Nephron progenitor cell (in vitro differentiated cells): ENCODE results near the gene ZBTB20.

Experiments used
- DNase-seq: peaks from one replicate; pipeline ENCODE4 v3.0.0; 2021
- H3K27ac Mint-ChIP-seq: 2 replicates; pipeline ENCODE4 v1.8.0; 2021; ENCODE audit warnings: mild to moderate bottlenecking, moderate library complexity, mixed read lengths
- H3K27me3 Mint-ChIP-seq: 2 replicates; pipeline ENCODE4 v1.8.0; 2021; ENCODE audit warnings: mild to moderate bottlenecking, low read depth, mixed read lengths; ENCODE audit not compliant: poor library complexity
- H3K36me3 Mint-ChIP-seq: 2 replicates; pipeline ENCODE4 v1.8.0; 2021; ENCODE audit warnings: low read depth, mixed read lengths
- H3K4me1 Mint-ChIP-seq: 2 replicates; pipeline ENCODE4 v1.8.0; 2021; ENCODE audit warnings: mixed read lengths
- H3K4me3 Mint-ChIP-seq: 2 replicates; pipeline ENCODE4 v1.8.0; 2021; ENCODE audit warnings: mild to moderate bottlenecking, moderate library complexity, mixed read lengths
- H3K9me3 Mint-ChIP-seq: 2 replicates; pipeline ENCODE4 v1.8.0; 2021; ENCODE audit warnings: mild to moderate bottlenecking, moderate library complexity, mixed read lengths
- CTCF ChIP-seq: fragments of 200-600 bp; sonication (generic); IDR thresholded peaks from 2 replicates; pipeline ENCODE4 v1.5.0; 2021; ENCODE audit warnings: antibody characterized with exemption

The ZBTB20 gene

GRCh38 chr3:114329823-114330222 lies 817.3 kb downstream of the ZBTB20 start:
- no peak overlapping the region for H3K4me3 Mint-ChIP-seq
- H3K27ac Mint-ChIP-seq: no peak overlapping the region
- no peak for TF ChIP-seq CTCF

GRCh38 chr3:114328345-114328744 lies 818.7 kb downstream of the ZBTB20 start:
- TF ChIP-seq CTCF: no peak
- Mint-ChIP-seq H3K27ac (no peak overlapping the region), H3K27me3 (peaks cover 4% of the 10 kb centered on the region), H3K36me3 (no peaks in the 10 kb centered on the region), H3K4me3 (no peak overlapping the region), H3K4me1 (no peaks in the 10 kb centered on the region), H3K9me3 (peaks cover 8% of the 10 kb centered on the region)
- DNase-seq: no peak

More at GRCh38 chr3:114329823-114330222, 817.3 kb downstream of the ZBTB20 start:
- no peak for DNase-seq
- no peaks in the 10 kb centered on the region for H3K4me1 Mint-ChIP-seq
- H3K9me3 Mint-ChIP-seq: peaks cover 8% of the 10 kb centered on the region
- H3K27me3 Mint-ChIP-seq: peaks cover 4% of the 10 kb centered on the region
- no peaks in the 10 kb centered on the region for H3K36me3 Mint-ChIP-seq

- Mint-ChIP-seq H3K4me1 (no peaks in the 10 kb centered on the region), H3K4me3 (no peak overlapping the region), H3K9me3 (peaks cover 8% of the 10 kb centered on the region), H3K27me3 (peaks cover 4% of the 10 kb centered on the region), H3K36me3 (no peaks in the 10 kb centered on the region), H3K27ac (no peak overlapping the region)
- DNase-seq: no peak
- TF ChIP-seq CTCF: no peak
These were observed 819.4 kb downstream of the ZBTB20 start for GRCh38 chr3:114327665-114328064.

- H3K27me3 Mint-ChIP-seq: no peaks in the 10 kb centered on the region
- no peak for DNase-seq
- H3K9me3 Mint-ChIP-seq: no peaks in the 10 kb centered on the region
- no peak overlapping the region for H3K4me3 Mint-ChIP-seq
- H3K27ac Mint-ChIP-seq: no peak overlapping the region
- peaks cover 6% of the 10 kb centered on the region for H3K4me1 Mint-ChIP-seq
- no peaks in the 10 kb centered on the region for H3K36me3 Mint-ChIP-seq
- TF ChIP-seq CTCF: no peak
These were observed 823.4 kb downstream of the ZBTB20 start for GRCh38 chr3:114323546-114324254.

GRCh38 chr3:114320246-114320645 lies 826.8 kb downstream of the ZBTB20 start:
- Mint-ChIP-seq H3K4me1 (peaks cover 6% of the 10 kb centered on the region), H3K36me3 (no peaks in the 10 kb centered on the region), H3K9me3 (no peaks in the 10 kb centered on the region), H3K4me3 (no peak overlapping the region), H3K27ac (no peak overlapping the region), H3K27me3 (peaks cover 3% of the 10 kb centered on the region)
- DNase-seq: no peak
- no peak for TF ChIP-seq CTCF

GRCh38 chr3:114319453-114319852 lies 827.6 kb downstream of the ZBTB20 start:
- H3K36me3 Mint-ChIP-seq: no peaks in the 10 kb centered on the region
- H3K27me3 Mint-ChIP-seq: peaks cover 3% of the 10 kb centered on the region
- no peak overlapping the region for H3K4me3 Mint-ChIP-seq
- no peak for DNase-seq
- peaks cover 6% of the 10 kb centered on the region for H3K4me1 Mint-ChIP-seq
- no peak for TF ChIP-seq CTCF
- no peaks in the 10 kb centered on the region for H3K9me3 Mint-ChIP-seq
- H3K27ac Mint-ChIP-seq: no peak overlapping the region
